GM19468 (cell line): Measurements from ENCODE around the gene SERTM1.

Experiments
- ATAC-seq: cut with Tn5 transposase; IDR thresholded peaks from one replicate; pipeline ENCODE4 v1.9.1; 2021; ENCODE audit warnings: mild to moderate bottlenecking, moderate library complexity, moderate number of reproducible peaks; ENCODE audit not compliant: unreplicated experiment; ENCODE audit errors: extremely low read depth

Gene SERTM1

GRCh38 chr13:36673838-36674326 is at the start of gene SERTM1:
SERTM1 (plus strand) TSS chr13:36674020; CDS start chr13:36695079, 21,059 bp downstream.
- no peak for ATAC-seq

- ATAC-seq, result no peak
Measured at GRCh38 chr13:36628377-36629056, 45.3 kb upstream of the SERTM1 start.

- no peak for ATAC-seq
Measured at GRCh38 chr13:36629057-36629385, 44.8 kb upstream of the SERTM1 start.

DNA sequence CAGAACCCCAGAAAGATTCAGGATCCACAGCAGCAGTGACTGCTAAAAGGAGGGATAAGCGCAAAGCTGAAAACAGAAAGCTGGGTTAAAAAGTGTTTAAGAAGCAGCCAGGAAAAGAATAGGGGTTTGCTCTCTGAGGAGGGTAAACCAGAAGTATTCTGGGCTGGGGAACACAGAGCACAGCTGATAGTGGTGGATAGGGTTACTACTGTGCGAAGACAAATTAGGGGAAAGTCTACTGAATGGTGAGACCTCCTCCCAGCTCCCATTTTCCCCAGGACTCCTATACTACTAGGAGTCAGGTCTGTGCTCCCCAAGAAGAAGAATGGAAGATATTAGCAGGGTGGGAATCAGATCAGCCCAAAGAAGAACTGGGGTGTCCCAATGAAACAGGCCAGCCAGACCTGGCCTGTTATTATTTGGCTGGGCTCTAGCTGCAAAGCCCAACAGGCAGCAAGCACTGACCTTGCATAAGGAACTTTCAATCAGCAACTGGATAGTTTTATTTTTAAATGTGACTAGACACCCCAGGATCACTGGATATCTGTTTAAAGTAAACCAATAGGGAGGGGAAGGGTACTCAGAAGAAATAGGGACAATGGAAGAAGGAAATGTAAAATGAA is 43.5 kb upstream of the SERTM1 start:
- ATAC-seq, result no peak

- ATAC-seq, result no peak
Measured at GRCh38 chr13:36639610-36640009, 34.2 kb upstream of the SERTM1 start.

GRCh38 chr13:36650611-36651010 is 23.2 kb upstream of the SERTM1 start:
- ATAC-seq, result no peak

- no peak for ATAC-seq
Measured at GRCh38 chr13:36665630-36666029, 8.2 kb upstream of the SERTM1 start.

DNA sequence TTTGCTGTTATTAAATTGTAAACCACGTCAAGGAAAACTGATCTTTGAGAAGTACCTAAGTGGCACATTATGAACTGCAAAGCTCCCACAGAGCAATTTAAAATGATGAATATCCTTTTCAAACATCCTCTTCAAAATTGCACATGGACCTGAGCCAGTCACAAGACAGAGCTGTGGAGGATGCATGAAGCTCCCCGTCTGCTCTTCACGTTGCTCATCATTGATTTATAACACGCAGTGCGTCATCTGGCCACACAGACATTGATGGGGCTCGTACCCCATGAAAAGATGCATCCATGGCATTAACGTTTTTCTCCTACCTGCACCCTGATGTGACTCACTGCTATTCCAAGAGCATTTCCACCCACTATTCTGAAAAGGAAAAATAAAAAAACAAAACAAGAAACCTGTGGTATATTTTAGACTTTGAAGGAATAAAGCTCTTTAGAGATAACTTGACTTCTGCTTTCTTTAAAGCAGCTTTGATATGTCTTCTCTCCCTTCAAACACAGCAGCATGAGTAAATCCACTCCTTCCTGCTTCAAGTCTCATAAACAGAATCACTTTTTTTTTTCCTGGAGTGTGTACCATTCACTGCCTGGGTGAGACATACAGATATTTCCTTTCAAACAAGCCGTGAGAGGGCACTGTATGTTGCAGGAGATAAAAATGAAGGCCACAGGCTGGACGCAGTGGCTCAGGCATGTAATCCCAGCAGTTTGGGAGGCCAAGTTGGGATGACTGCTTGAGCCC is 7.2 kb upstream of the SERTM1 start:
- ATAC-seq, result no peak

DNA sequence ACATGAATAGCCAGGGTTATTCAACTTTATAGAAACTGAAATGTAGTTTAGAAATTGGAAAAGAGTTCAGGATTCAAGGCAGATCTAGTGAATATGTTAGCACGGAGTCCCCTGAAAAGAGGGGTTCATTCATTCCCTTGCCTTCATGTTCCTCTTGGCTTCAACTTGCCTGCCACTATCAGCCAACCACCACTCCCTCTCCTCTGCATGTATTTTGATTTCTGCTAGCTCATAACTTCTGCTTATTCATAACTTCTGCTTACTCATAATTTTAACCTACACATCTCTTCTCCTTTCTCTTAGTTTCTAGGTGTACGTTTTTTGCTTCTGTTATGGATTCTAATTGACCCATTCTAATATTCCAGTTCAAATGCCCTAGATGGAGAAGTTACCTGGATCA is 5.5 kb upstream of the SERTM1 start:
- no peak for ATAC-seq

GRCh38 chr13:36673352-36673751 is 468 bp upstream of the SERTM1 start:
- no peak for ATAC-seq

DNA sequence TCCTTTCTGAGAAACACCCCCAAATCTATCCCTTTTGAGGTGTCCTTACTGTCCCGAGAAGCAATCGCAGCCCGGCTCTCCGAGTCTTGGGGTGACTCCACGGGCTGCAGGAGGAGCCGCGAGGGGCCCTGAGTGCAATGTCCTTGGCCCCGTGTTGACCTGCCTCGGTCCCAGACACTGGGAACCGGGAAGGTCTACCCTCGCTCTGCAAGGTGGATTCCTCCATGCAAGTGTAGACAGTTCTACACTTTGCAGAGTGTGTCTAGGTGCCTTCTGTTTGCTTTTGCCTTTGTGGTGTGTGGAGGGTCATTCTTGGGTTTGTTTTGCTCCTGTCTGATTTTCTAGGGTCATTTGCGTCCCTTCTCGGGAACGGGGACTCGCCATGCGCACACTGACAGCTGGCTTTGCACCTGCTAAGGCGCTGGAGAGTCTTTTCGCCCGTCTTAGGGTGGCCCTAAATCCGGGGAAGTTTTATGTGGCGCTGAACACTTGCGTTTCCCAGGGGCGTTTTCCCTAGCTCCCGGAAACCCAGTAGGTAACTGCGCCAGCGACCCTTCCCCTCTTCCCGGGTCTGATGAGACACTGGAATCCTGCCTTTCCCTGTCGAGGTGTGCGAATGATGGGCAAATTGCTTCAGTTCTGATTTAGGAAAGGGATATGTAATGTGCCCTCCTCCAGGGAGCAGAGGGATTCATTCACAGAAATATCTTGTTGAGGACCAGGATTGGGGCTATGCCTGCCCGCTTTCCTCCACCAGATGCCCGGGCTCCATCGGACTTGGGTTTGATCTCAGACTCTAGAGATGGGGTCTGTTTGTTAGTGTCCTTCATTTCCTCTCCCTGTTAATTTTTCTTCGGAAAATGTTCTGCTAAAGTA is 755 bp downstream of the SERTM1 start:
- no peak for ATAC-seq

DNA sequence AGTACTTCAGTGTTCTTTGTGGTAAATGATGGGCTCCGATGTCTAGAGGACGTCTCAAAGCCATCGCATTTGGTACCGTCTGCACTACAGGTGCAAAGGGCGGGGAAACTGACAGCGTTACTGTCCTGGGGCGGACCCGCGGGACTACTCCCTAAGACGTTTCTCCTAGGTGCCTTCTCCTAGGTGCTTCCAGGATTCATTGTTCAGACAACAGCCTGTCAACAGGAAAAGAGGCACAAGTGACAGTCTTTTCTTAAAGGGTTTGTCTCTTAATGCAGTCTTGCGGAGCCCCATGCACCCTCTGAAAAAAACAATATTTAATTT is 1.4 kb downstream of the SERTM1 start:
- ATAC-seq, result no peak

DNA sequence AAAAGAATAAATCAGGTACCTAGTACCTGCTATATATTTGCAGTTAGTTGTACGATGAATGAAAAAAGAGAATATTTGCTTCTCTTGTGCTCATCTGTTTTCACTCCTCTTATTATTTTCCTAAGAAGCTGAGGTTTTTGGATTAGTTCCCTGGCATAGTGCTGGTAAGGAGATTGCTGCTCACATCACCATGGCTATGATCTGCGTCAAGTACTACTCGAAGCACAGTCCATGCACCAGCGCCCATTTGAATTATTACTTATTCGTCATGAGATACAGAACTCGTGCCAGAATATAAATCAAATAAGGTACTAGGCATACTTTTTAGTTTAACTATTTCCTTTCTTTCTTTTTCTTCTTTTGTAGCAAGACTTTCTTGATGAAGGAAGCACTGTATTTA is 7.1 kb downstream of the SERTM1 start:
- no peak for ATAC-seq

GRCh38 chr13:36681894-36682624 is 8.2 kb downstream of the SERTM1 start:
- no peak for ATAC-seq

GRCh38 chr13:36683701-36684100 is 9.9 kb downstream of the SERTM1 start:
- ATAC-seq, result no peak

DNA sequence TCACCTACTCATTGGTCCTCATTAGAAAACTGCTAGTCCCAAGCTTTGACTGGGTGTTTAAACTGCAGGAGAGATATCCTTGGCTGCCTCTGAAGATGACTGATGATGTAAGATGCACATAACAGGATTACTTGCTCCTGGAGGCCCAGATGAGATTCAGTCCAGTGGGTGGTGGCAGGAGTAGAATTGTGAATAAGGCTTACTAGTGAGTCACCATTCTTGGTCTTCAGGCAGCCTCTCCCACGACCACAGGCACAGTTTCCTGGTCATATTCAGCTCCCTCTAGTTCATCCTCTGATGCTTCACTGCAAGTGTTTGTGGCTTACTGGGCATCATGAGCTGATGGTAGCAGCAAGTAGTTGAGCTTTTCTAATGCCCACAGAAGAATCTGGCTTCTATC is 12.1 kb downstream of the SERTM1 start:
- ATAC-seq, result no peak

- no peak for ATAC-seq
Measured at GRCh38 chr13:36696410-36697010, 22.7 kb downstream of the SERTM1 start.

GRCh38 chr13:36700170-36700569 is 26.4 kb downstream of the SERTM1 start:
- no peak for ATAC-seq

DNA sequence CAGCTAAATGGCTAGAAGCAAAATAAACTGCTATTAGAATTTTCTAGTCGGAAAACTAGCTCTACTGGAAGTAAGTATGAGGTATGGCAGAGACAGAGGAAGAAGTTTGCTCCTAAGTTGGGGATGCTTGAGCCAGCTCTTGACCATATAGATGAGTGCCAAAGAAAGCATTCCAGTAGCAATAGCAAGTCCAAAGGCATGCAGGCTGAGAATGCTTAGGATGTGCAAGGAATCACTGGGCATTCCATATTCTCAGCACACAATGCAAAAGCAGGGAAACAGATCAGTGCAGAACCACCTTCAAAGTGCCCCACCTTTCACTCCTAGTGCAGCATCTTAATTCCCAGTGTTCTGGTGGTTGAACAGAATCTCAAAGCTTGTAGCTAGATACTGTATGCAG is 32.9 kb downstream of the SERTM1 start:
- no peak for ATAC-seq
